NT2/D1 (cell line): ENCODE measurements around the gene MRAS.

Experiments used
- SUZ12 ChIP-seq: IDR thresholded peaks from 2 replicates; pipeline ENCODE4 v1.6.1; 2011; ENCODE audit not compliant: insufficient read length, insufficient read depth; ENCODE audit errors: extremely low read depth
- ZNF274 ChIP-seq: IDR thresholded peaks from 2 replicates; pipeline ENCODE4 v1.6.1; 2011; ENCODE audit warnings: mild to moderate bottlenecking, low read depth, low read length

DNA sequence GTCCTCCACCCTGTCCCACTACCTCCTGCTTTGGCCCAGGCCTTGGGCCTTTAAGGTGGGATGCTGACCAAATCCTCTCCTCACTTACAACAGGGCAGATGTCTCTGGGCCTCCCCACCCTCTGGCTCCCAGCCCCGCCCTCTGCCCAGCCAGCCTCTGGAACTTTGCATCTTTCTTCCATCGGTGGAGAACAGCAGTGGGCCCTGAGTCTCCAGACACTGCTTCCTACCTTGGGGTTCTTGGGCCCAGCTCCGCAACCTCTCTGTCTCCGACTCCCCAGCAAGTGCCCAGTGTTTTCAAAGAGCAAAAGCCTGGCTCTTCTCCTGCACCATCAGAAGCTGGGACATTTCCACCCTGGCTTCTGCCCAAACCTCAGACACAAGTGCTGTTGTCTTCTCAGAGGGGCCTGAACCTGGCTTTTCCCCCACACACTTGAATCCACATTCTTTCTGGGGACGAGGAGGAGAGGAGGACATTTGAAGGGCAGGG lies 33.1 kb downstream of the MRAS start:
- no peak for TF ChIP-seq ZNF274
- TF ChIP-seq SUZ12: no peak
